ENCODE measurements around the gene EPN3. TPM values are rescaled to one million over a fixed set of nuclear protein-coding genes. Genes with fewer than 3 reads are reported as not detected.

Gene EPN3
- total RNA-seq, 1 experiment from 2014 or later, result not detected

- DNase-seq (ENCODE audit: low read depth), result no peak
Observed at GRCh38 chr17:50533720-50534148, 1.2 kb downstream of the EPN3 start.

GRCh38 chr17:50534222-50534978 is 1.9 kb downstream of the EPN3 start:
- no peak for DNase-seq (ENCODE audit: low read depth)

- DNase-seq (ENCODE audit: low read depth), result no peak
Observed at GRCh38 chr17:50534979-50535326, 2.4 kb downstream of the EPN3 start.

- no peak for DNase-seq (ENCODE audit: low read depth)
Observed at GRCh38 chr17:50535407-50535806, 2.9 kb downstream of the EPN3 start.

- no peak for DNase-seq (ENCODE audit: low read depth)
Observed at GRCh38 chr17:50536683-50537646, 4.4 kb downstream of the EPN3 start.

GRCh38 chr17:50537721-50538548 is 5.4 kb downstream of the EPN3 start:
- DNase-seq (ENCODE audit: low read depth), result no peak

- no peak for DNase-seq (ENCODE audit: low read depth)
Observed at GRCh38 chr17:50538549-50539410, 6.2 kb downstream of the EPN3 start.

- no peak for DNase-seq (ENCODE audit: low read depth)
Observed at GRCh38 chr17:50539762-50540559, 7.4 kb downstream of the EPN3 start.

GRCh38 chr17:50540560-50541401 is 8.2 kb downstream of the EPN3 start:
- no peak for DNase-seq (ENCODE audit: low read depth)

GRCh38 chr17:50541402-50541715 is 8.8 kb downstream of the EPN3 start:
- no peak for DNase-seq (ENCODE audit: low read depth)

- peak; percentile 72 for DNase-seq (ENCODE audit: low read depth)
Observed at GRCh38 chr17:50541716-50542688, 9.5 kb downstream of the EPN3 start.

GRCh38 chr17:50542795-50543774 is 10.6 kb downstream of the EPN3 start:
- no peak for DNase-seq (ENCODE audit: low read depth)

- DNase-seq (ENCODE audit: low read depth), result no peak
Observed at GRCh38 chr17:50544516-50544915, 12.0 kb downstream of the EPN3 start.

GRCh38 chr17:50545311-50545710 is 12.8 kb downstream of the EPN3 start:
- DNase-seq (ENCODE audit: low read depth), result no peak

- DNase-seq (ENCODE audit: low read depth), result no peak
Observed at GRCh38 chr17:50546701-50547034, 14.1 kb downstream of the EPN3 start.

GRCh38 chr17:50547035-50547735 is 14.7 kb downstream of the EPN3 start, which contains the start of gene SPATA20:
Gene SPATA20, plus strand, starts transcription at chr17:50547174. Its CDS starts 35 bp downstream, at chr17:50547209.
- peak; percentile 90 for DNase-seq (ENCODE audit: low read depth)
